ENCODE data around the gene SERPINA10. TPM values are rescaled to one million over a fixed set of nuclear protein-coding genes. Genes with fewer than 3 reads are reported as not detected.

SERPINA10 gene
- total and polyA plus RNA-seq, 2 of the 13 experiments (the other 11 are each of a cell fraction or from before 2014, with no cell fraction given): 20.1 to 20.2 TPM

GRCh38 chr14:94237046-94237445 is 56.0 kb downstream of the SERPINA10 start:
- POLR2A ChIA-PET: no interaction called here

More at GRCh38 chr14:94237046-94237445, 56.0 kb downstream of the SERPINA10 start:
- Histone ChIP-seq H3K4me1 (ENCODE audit: insufficient read depth, low read length) (no peaks in the 10 kb centered on the region), H3K9ac (ENCODE audit: insufficient read depth, low read depth, low read length) (no peak overlapping the region), H3K4me2 (ENCODE audit: low read depth, low read length) (no peak overlapping the region), H3K27me3 (ENCODE audit: control insufficient read depth in 1 of 2, insufficient read depth in 2 of 2, low read length in 2 of 2) (no peaks in the 10 kb centered on the region), H3K27ac (ENCODE audit: extremely low read length, insufficient read depth, low read length) (no peak overlapping the region), H3K79me2 (ENCODE audit: insufficient read depth, low read length) (no peaks in the 10 kb centered on the region), H3K36me3 (replicated peaks in 1 of 2; ENCODE audit: control insufficient read depth in 1 of 2, insufficient read depth in 2 of 2, low read length in 2 of 2) (peaks cover 1 to 7% of the 10 kb centered on the region in 2 experiments; a peak in 1 of 5 replicates), H4K20me1 (ENCODE audit: insufficient read depth, low read length) (no peaks in the 10 kb centered on the region), H3K9me3 (ENCODE audit: low read length) (no peaks in the 10 kb centered on the region), H3K4me3 (replicated peaks in 1 of 3; ENCODE audit: insufficient read depth in 1 of 3, low read depth in 2 of 3, low read length in 3 of 3) (no peak overlapping the region), H2AFZ (ENCODE audit: low read length) (no peak overlapping the region)
- ATAC-seq (no peak), FAIRE-seq (no peak), DNase-seq (ENCODE audit: low spot score) (no peak)
- TF ChIP-seq NFKB2 (CRISPR knock-in tag; IDR thresholded peaks at IDR 0.05; ENCODE audit: borderline replicate concordance) (no peak), RNF219 (CRISPR knock-in tag; IDR thresholded peaks at IDR 0.05) (no peak), MAFK (conservative IDR thresholded peaks at IDR 0.05 in 1 of 2, IDR thresholded peaks at IDR 0.05 in 1 of 2; ENCODE audit: low read length in 2 of 2) (peak; percentile 8 to 72; a peak in 2 of 4 replicates), MAFF (IDR thresholded peaks at IDR 0.05; ENCODE audit: low read depth, low read length) (peak; percentile 23; the same call in 1 of the 2 replicates), EED (CRISPR knock-in tag; IDR thresholded peaks at IDR 0.05) (no peak)
- intact Hi-C loops (cut with micrococcal nuclease; ENCODE audit: unreplicated experiment) (no loop called here), in situ Hi-C loops (cut with HindIII; ENCODE audit: extremely low pct_ligation_motif_present, low pct_unique_long_range_greater_than_20kb) (no loop called here)
- CTCF ChIA-PET (ENCODE audit: low intra/inter-chr PET ratio, low total read pairs): no interaction called here
- BruUV-seq (replicated peaks): no TSS peak

Other genes with a start within 250 kb of the SERPINA10 start
- gene DDX24, start 212.1 kb downstream of the SERPINA10 start, total RNA-seq (2016; rRNA removed; fragmentation: Illumina TruSeq; extraction: Trizol): 149 and 215 TPM in 2 replicates
- gene DDX24, start 212.1 kb downstream of the SERPINA10 start, polyA plus RNA-seq (2011; rRNA removed): 62.3 and 67.3 TPM in 2 replicates
- 19.0 and 19.3 TPM in 2 replicates for gene IFI27L1, start 212.0 kb downstream of the SERPINA10 start, total RNA-seq (2016; rRNA removed; fragmentation: Illumina TruSeq; extraction: Trizol)
- 9.6 and 11.9 TPM in 2 replicates for gene IFI27L1, start 212.0 kb downstream of the SERPINA10 start, polyA plus RNA-seq (2011; rRNA removed)
- gene IFI27, start 182.5 kb downstream of the SERPINA10 start, total RNA-seq (2016; rRNA removed; fragmentation: Illumina TruSeq; extraction: Trizol): 1.2 and 2.0 TPM in 2 replicates
- gene IFI27, start 182.5 kb downstream of the SERPINA10 start, polyA plus RNA-seq (2011; rRNA removed): 1.7 and 2.3 TPM in 2 replicates
- gene IFI27L2, start 163.7 kb downstream of the SERPINA10 start, total RNA-seq (2016; rRNA removed; fragmentation: Illumina TruSeq; extraction: Trizol): 4.3 and 6.0 TPM in 2 replicates
- 4.8 and 6.9 TPM in 2 replicates for gene IFI27L2, start 163.7 kb downstream of the SERPINA10 start, polyA plus RNA-seq (2011; rRNA removed)
- gene PPP4R4, start 118.9 kb downstream of the SERPINA10 start, total RNA-seq (2016; rRNA removed; fragmentation: Illumina TruSeq; extraction: Trizol): 19.8 and 21.2 TPM in 2 replicates
- gene PPP4R4, start 118.9 kb downstream of the SERPINA10 start, polyA plus RNA-seq (2011; rRNA removed): 6.9 and 9.5 TPM in 2 replicates
- 144 and 260 TPM in 2 replicates for gene SERPINA6, start 30.1 kb upstream of the SERPINA10 start, total RNA-seq (2016; rRNA removed; fragmentation: Illumina TruSeq; extraction: Trizol)
- gene SERPINA6, start 30.1 kb upstream of the SERPINA10 start, polyA plus RNA-seq (2011; rRNA removed): 333 and 391 TPM in 2 replicates
- 0.24 TPM in 1 of 2 replicates, not detected in the other for gene SERPINA2, start 73.4 kb upstream of the SERPINA10 start, total RNA-seq (2016; rRNA removed; fragmentation: Illumina TruSeq; extraction: Trizol)
- gene SERPINA2, start 73.4 kb upstream of the SERPINA10 start, polyA plus RNA-seq (2011; rRNA removed): 0.08 TPM in 1 of 2 replicates, not detected in the other
- gene SERPINA1, start 95.3 kb upstream of the SERPINA10 start, total RNA-seq (2016; rRNA removed; fragmentation: Illumina TruSeq; extraction: Trizol): 2,013 and 3,266 TPM in 2 replicates
- gene SERPINA1, start 95.3 kb upstream of the SERPINA10 start, polyA plus RNA-seq (2011; rRNA removed): 11,015 and 14,177 TPM in 2 replicates
- gene SERPINA11, start 159.5 kb upstream of the SERPINA10 start, total RNA-seq (2016; rRNA removed; fragmentation: Illumina TruSeq; extraction: Trizol): 9.8 and 21.2 TPM in 2 replicates
- 131 and 142 TPM in 2 replicates for gene SERPINA11, start 159.5 kb upstream of the SERPINA10 start, polyA plus RNA-seq (2011; rRNA removed)
- gene SERPINA9, start 182.9 kb upstream of the SERPINA10 start, total RNA-seq (2016; rRNA removed; fragmentation: Illumina TruSeq; extraction: Trizol): not detected in 2 replicates
- 0.12 and 0.21 TPM in 2 replicates for gene SERPINA9, start 182.9 kb upstream of the SERPINA10 start, polyA plus RNA-seq (2011; rRNA removed)
- not detected in 2 replicates for gene SERPINA12, start 216.2 kb upstream of the SERPINA10 start, total RNA-seq (2016; rRNA removed; fragmentation: Illumina TruSeq; extraction: Trizol)
- 0.08 TPM in 1 of 2 replicates, not detected in the other for gene SERPINA12, start 216.2 kb upstream of the SERPINA10 start, polyA plus RNA-seq (2011; rRNA removed)

Data from HepG2 (cell line).